SK-N-SH (cell line): ENCODE measurements around the gene ARHGEF28. TPM values are rescaled to one million over a fixed set of nuclear protein-coding genes. Genes with fewer than 3 reads are reported as not detected.

ENCODE experiments used
- CTCF ChIA-PET: fragments of 300-600, 350-600 bp; formaldehyde crosslinking; extraction: SDS; loops from one replicate; lab custom pipeline; 2021; lab: Yijun Ruan, JAX
- POLR2A ChIA-PET: fragments of 350-600 bp; sonication (Branson Sonifier 250); formaldehyde crosslinking; extraction: SDS; loops from one replicate; lab custom pipeline; 2020; ENCODE audit warnings: antibody characterized with exemption, inconsistent platforms; lab: Yijun Ruan, JAX
- DNase-seq: peaks from one replicate; pipeline ENCODE4 v3.0.0; 2012
- H2AFZ ChIP-seq: fragments of 200-600 bp; sonication (generic); 2 replicates; pipeline ENCODE4 v1.8.1; 2016; ENCODE audit warnings: antibody characterized with exemption, mild to moderate bottlenecking, low read depth
- H3F3A ChIP-seq: fragments of 200-600 bp; sonication (generic); replicated peaks from 2 replicates; pipeline ENCODE3; 2016; ENCODE audit warnings: antibody characterized with exemption, mild to moderate bottlenecking; ENCODE audit not compliant: insufficient read depth
- H3K27ac ChIP-seq, 2 experiments: fragments of 200-500 bp in 1 of 2; fragments of 200-600 bp in 1 of 2; sonication (Bioruptor generic) in 1 of 2; sonication (generic), shearing (Covaris generic) in 1 of 2; 2 replicates each; pipeline versions ENCODE4 v1.5.1 to v1.6.1; 2014 to 2016; ENCODE audit warnings: low read depth in 2 of 2, inconsistent platforms in 1 of 2, low read length in 1 of 2, mild to moderate bottlenecking in 1 of 2, mixed read lengths in 1 of 2
- H3K27me3 ChIP-seq: fragments of 200-600 bp; sonication (generic), shearing (Covaris generic); 2 replicates; pipeline ENCODE4 v1.6.1; 2016; ENCODE audit warnings: mixed run types; ENCODE audit not compliant: insufficient read depth
- H3K36me3 ChIP-seq, 2 experiments: fragments of 200-500 bp in 1 of 2; fragments of 200-600 bp in 1 of 2; sonication (Bioruptor generic) in 1 of 2; sonication (generic) in 1 of 2; replicated peaks in 1 of 2; 2 replicates each; pipeline versions ENCODE3 to v1.5.1; 2014 to 2016; ENCODE audit warnings: low read length in 1 of 2, mild to moderate bottlenecking in 1 of 2; ENCODE audit not compliant: insufficient read depth in 2 of 2, control insufficient read depth in 1 of 2
- H3K4me1 ChIP-seq, 2 experiments: fragments of 200-500 bp in 1 of 2; fragments of 200-600 bp in 1 of 2; sonication (Bioruptor generic) in 1 of 2; sonication (generic), shearing (Covaris generic) in 1 of 2; 2 replicates each; pipeline versions ENCODE4 v1.5.1 to v1.6.1; 2014 to 2016; ENCODE audit warnings: low read depth in 1 of 2, low read length in 1 of 2, mixed run types in 1 of 2; ENCODE audit not compliant: insufficient read depth in 2 of 2, control insufficient read depth in 1 of 2
- H3K4me2 ChIP-seq: fragments of 200-600 bp; sonication (generic), shearing (Covaris generic); 2 replicates; pipeline ENCODE4 v1.6.1; 2017; ENCODE audit warnings: mixed run types
- H3K4me3 ChIP-seq, 2 experiments: fragments of 200-500 bp in 1 of 2; fragments of 200-600 bp in 1 of 2; sonication (Bioruptor generic) in 1 of 2; sonication (generic), shearing (Covaris generic) in 1 of 2; 2 replicates each; pipeline versions ENCODE4 v1.5.1 to v1.8.1; 2014 to 2016; ENCODE audit warnings: low read depth in 2 of 2, inconsistent platforms in 1 of 2, low read length in 1 of 2, mild to moderate bottlenecking in 1 of 2, mixed read lengths in 1 of 2, moderate library complexity in 1 of 2
- H3K79me2 ChIP-seq: fragments of 200-600 bp; sonication (generic); 2 replicates; pipeline ENCODE4 v1.8.1; 2017; ENCODE audit warnings: mild to moderate bottlenecking; ENCODE audit not compliant: insufficient read depth
- H3K9ac ChIP-seq: fragments of 200-600 bp; sonication (generic); 2 replicates; pipeline ENCODE4 v1.6.1; 2017; ENCODE audit warnings: mixed run types
- H3K9me2 ChIP-seq: fragments of 200-600 bp; sonication (generic); 2 replicates; pipeline ENCODE4 v1.6.1; 2017; ENCODE audit warnings: mixed run types
- H3K9me3 ChIP-seq: fragments of 200-600 bp; sonication (generic); 2 replicates; pipeline ENCODE4 v1.6.1; 2017; ENCODE audit warnings: mixed run types, mild to moderate bottlenecking, moderate library complexity
- H4K20me1 ChIP-seq: fragments of 200-600 bp; sonication (generic); 2 replicates; pipeline ENCODE4 v1.6.1; 2017; ENCODE audit warnings: mild to moderate bottlenecking, mixed run types; ENCODE audit not compliant: insufficient read depth
- CHD2 ChIP-seq: fragments of 150-350 bp; IDR thresholded peaks from 2 replicates; pipeline ENCODE4 v1.6.1; 2018; ENCODE audit warnings: low read length; ENCODE audit not compliant: partially characterized antibody
- FOSL2 ChIP-seq: IDR thresholded peaks from 2 replicates; pipeline ENCODE4 v1.4.0; 2012; ENCODE audit warnings: low read depth, mild to moderate bottlenecking, moderate library complexity, borderline replicate concordance
- FOXM1 ChIP-seq: IDR thresholded peaks from 2 replicates; pipeline ENCODE4 v1.4.0; 2012; ENCODE audit warnings: low read depth, mild to moderate bottlenecking
- GABPA ChIP-seq: IDR thresholded peaks from 2 replicates; pipeline ENCODE4 v1.4.0; 2012; ENCODE audit warnings: low read depth, mild to moderate bottlenecking
- MEF2A ChIP-seq: IDR thresholded peaks from 2 replicates; pipeline ENCODE4 v1.4.0; 2012; ENCODE audit warnings: low read depth, borderline replicate concordance
- NFIC ChIP-seq: IDR thresholded peaks from 2 replicates; pipeline ENCODE4 v1.4.0; 2012; ENCODE audit warnings: borderline replicate concordance
- NRF1 ChIP-seq: IDR thresholded peaks from 2 replicates; pipeline ENCODE4 v1.6.1; 2012; ENCODE audit warnings: low read depth, mild to moderate bottlenecking, low read length
- RCOR1 ChIP-seq: fragments of 150-350 bp; IDR thresholded peaks from 2 replicates; pipeline ENCODE4 v1.6.1; 2017; ENCODE audit warnings: antibody characterized with exemption, low read length
- RFX5 ChIP-seq: IDR thresholded peaks from 2 replicates; pipeline ENCODE4 v1.6.1; 2012; ENCODE audit warnings: mild to moderate bottlenecking, improper control_type of control experiment, low read length
- RXRA ChIP-seq: IDR thresholded peaks from 2 replicates; pipeline ENCODE4 v1.4.0; 2012; ENCODE audit warnings: low read depth, mild to moderate bottlenecking, borderline replicate concordance
- SIN3A ChIP-seq: IDR thresholded peaks from 2 replicates; pipeline ENCODE4 v1.6.1; 2012; ENCODE audit warnings: low read depth, mild to moderate bottlenecking, low read length, moderate library complexity, borderline replicate concordance
- SMC3 ChIP-seq: IDR thresholded peaks from 2 replicates; pipeline ENCODE4 v1.6.1; 2012; ENCODE audit warnings: low read depth, low read length, improper control_type of control experiment
- TEAD4 ChIP-seq: IDR thresholded peaks from 2 replicates; pipeline ENCODE4 v1.4.0; 2012; ENCODE audit warnings: mild to moderate bottlenecking, borderline replicate concordance; ENCODE audit not compliant: insufficient read depth
- YY1 ChIP-seq: IDR thresholded peaks from 2 replicates; pipeline ENCODE4 v1.4.0; 2012; ENCODE audit warnings: low read depth, mild to moderate bottlenecking
- WGBS: methylation state at CpG from one replicate; pipeline ENCODE4 v1.1.6; 2017; ENCODE audit warnings: low lambda C conversion rate; 5-methylcytosine and 5-hydroxymethylcytosine counted together
- polyA plus RNA-seq, 3 experiments: library from polyadenylated mRNA; depleted of rRNA; stranded (reverse); fragments of >200 nt; gene quantifications; 2 replicates each; pipeline ENCODE4 v1.2.3, GENCODE V29; 2012
- TF ChIP-seq, protein P1 (sequence below): IDR thresholded peaks from 2 replicates; pipeline ENCODE4 v1.4.0; 2012; ENCODE audit warnings: low read depth, borderline replicate concordance
- TF ChIP-seq, protein P2 (sequence below): IDR thresholded peaks from 2 replicates; pipeline ENCODE4 v1.4.0; 2012; ENCODE audit warnings: low read depth, borderline replicate concordance
- TF ChIP-seq, protein P3 (sequence below): fragments of 150-350 bp; IDR thresholded peaks from 2 replicates; pipeline ENCODE4 v1.6.1; 2016; ENCODE audit warnings: mild to moderate bottlenecking, low read depth, low read length
- TF ChIP-seq, protein P4 (sequence below): fragments of 150-350 bp; IDR thresholded peaks from 2 replicates; pipeline ENCODE4 v1.6.1; 2017; ENCODE audit warnings: antibody characterized with exemption, low read length, low read depth, borderline replicate concordance

ARHGEF28 gene
- polyA plus RNA-seq, 1 of the 3 experiments (the other 2 are of a cell fraction) = 4.2 TPM

DNA sequence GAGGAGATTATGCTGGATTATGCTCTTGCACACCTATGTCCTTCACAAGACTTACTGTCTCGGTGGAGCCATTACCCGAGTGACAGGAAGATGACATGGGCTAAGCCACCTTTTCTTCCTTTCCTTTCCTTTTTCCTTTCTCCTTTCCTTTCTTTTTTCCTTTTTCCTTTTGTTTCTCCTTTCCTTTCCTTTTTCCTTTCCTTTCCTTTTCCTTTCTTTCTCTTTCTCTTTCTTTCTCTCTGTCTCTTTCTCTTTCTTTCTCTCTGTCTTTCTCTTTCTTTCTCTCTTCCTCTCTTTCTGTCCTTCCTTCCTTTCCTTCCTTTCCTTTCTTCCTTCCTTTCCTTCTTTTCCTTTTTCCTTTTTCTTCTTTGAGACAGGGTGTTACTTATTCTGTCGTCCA, 202.5 kb downstream of the ARHGEF28 start:
- CTCF ChIA-PET = no interaction called here

More for the DNA sequence above, 202.5 kb downstream of the ARHGEF28 start:
- Histone ChIP-seq H3K9ac (no peak overlapping the region), H3K27ac (no peak overlapping the region), H3K36me3 (no peaks in the 10 kb centered on the region), H3K9me3 (no peaks in the 10 kb centered on the region), H3K4me3 (no peak overlapping the region), H3K27me3 (no peaks in the 10 kb centered on the region), H4K20me1 (no peaks in the 10 kb centered on the region), H3K4me2 (no peak overlapping the region), H3K79me2 (no peaks in the 10 kb centered on the region), H3K4me1 (peaks cover 0 to 5% of the 10 kb centered on the region in 2 experiments; a peak in 1 of 4 replicates), H3K9me2 (no peaks in the 10 kb centered on the region), H2AFZ (no peak overlapping the region), H3F3A (no peaks in the 10 kb centered on the region)
- no peak for DNase-seq
- no peak for TF ChIP-seq GABPA
- TF ChIP-seq YY1 = no peak
- TF ChIP-seq FOXM1 = no peak
- TF ChIP-seq, protein P1, sequence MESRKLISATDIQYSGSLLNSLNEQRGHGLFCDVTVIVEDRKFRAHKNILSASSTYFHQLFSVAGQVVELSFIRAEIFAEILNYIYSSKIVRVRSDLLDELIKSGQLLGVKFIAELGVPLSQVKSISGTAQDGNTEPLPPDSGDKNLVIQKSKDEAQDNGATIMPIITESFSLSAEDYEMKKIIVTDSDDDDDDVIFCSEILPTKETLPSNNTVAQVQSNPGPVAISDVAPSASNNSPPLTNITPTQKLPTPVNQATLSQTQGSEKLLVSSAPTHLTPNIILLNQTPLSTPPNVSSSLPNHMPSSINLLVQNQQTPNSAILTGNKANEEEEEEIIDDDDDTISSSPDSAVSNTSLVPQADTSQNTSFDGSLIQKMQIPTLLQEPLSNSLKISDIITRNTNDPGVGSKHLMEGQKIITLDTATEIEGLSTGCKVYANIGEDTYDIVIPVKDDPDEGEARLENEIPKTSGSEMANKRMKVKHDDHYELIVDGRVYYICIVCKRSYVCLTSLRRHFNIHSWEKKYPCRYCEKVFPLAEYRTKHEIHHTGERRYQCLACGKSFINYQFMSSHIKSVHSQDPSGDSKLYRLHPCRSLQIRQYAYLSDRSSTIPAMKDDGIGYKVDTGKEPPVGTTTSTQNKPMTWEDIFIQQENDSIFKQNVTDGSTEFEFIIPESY = no peak
- TF ChIP-seq, protein P2, sequence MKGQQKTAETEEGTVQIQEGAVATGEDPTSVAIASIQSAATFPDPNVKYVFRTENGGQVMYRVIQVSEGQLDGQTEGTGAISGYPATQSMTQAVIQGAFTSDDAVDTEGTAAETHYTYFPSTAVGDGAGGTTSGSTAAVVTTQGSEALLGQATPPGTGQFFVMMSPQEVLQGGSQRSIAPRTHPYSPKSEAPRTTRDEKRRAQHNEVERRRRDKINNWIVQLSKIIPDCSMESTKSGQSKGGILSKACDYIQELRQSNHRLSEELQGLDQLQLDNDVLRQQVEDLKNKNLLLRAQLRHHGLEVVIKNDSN = no peak
- TF ChIP-seq, protein P3, sequence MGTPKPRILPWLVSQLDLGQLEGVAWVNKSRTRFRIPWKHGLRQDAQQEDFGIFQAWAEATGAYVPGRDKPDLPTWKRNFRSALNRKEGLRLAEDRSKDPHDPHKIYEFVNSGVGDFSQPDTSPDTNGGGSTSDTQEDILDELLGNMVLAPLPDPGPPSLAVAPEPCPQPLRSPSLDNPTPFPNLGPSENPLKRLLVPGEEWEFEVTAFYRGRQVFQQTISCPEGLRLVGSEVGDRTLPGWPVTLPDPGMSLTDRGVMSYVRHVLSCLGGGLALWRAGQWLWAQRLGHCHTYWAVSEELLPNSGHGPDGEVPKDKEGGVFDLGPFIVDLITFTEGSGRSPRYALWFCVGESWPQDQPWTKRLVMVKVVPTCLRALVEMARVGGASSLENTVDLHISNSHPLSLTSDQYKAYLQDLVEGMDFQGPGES = no peak
- TF ChIP-seq NRF1 = no peak
- no peak for TF ChIP-seq CHD2
- no peak for TF ChIP-seq NFIC
- TF ChIP-seq SMC3 = no peak
- TF ChIP-seq RFX5 = no peak
- no peak for TF ChIP-seq RXRA
- TF ChIP-seq, protein P4, sequence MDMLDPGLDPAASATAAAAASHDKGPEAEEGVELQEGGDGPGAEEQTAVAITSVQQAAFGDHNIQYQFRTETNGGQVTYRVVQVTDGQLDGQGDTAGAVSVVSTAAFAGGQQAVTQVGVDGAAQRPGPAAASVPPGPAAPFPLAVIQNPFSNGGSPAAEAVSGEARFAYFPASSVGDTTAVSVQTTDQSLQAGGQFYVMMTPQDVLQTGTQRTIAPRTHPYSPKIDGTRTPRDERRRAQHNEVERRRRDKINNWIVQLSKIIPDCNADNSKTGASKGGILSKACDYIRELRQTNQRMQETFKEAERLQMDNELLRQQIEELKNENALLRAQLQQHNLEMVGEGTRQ = no peak
- no peak for TF ChIP-seq RCOR1
- TF ChIP-seq TEAD4 = no peak
- no peak for TF ChIP-seq MEF2A
- TF ChIP-seq FOSL2 = no peak
- TF ChIP-seq SIN3A = no peak
- POLR2A ChIA-PET = no interaction called here
- 91% methylated on average over 3 of the region's 3 CpGs for WGBS
